Stimulated activated CD4-positive, alpha-beta T cell treated with anti-CD3 and anti-CD28 coated beads, Interleukin-15, amount 100 ng/mL, for 48 hours (primary cell): ENCODE results near the gene MTERF1.
"Not testable (repeated sequence)": the region's sequence is repeated elsewhere in the genome, so short reads cannot be mapped to it uniquely, and the experiment has no call there.

Experiments
- DNase-seq, 2 donors: peaks; one replicate each; pipeline ENCODE4 v3.0.0-alpha.2; 2020; ENCODE audit warnings: low read depth in 2 of 2

MTERF1 gene

DNA sequence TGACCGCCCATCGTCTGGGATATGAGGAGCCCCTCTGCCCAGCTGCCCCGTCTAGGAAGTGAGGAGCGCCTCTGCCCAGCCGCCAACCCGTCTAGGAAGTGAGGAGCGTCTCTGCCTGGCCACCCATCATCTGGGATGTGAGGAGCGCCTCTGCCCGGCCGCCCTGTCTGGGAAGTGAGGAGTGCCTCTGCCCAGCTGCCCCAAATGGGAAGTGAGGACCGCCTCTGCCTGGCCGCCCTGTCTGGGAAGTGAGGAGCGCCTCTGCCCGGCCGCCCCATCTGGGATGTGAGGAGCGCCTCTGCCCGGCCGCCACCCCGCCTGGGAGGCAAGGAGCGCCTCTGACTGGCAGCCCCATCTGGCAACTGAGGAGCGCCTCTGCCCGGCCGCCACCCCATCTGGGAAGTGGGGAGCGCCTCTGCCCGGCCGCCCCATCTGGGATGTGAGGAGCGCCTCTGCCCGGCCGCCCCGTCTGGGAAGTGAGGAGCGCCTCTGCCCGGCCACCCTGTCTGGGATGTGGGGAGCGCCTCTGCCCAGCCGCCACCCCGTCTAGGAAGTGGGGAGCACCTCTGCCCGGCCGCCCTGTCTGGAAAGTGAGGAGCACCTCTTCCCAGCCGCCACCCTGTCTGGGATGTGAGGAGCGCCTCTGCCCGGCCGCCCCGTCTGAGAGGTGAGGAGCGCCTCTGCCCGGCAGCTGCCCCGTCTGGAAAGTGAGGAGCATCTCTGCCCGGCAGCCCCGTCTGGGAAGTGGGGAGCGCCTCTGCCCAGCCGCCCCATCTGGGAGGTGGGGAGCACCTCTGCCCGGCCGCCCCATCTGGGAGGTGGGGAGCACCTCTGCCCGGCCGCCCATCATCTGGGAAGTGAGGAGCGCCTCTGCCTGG, 7.1 kb upstream of the MTERF1 start:
- DNase-seq, result not testable (repeated sequence)

DNA sequence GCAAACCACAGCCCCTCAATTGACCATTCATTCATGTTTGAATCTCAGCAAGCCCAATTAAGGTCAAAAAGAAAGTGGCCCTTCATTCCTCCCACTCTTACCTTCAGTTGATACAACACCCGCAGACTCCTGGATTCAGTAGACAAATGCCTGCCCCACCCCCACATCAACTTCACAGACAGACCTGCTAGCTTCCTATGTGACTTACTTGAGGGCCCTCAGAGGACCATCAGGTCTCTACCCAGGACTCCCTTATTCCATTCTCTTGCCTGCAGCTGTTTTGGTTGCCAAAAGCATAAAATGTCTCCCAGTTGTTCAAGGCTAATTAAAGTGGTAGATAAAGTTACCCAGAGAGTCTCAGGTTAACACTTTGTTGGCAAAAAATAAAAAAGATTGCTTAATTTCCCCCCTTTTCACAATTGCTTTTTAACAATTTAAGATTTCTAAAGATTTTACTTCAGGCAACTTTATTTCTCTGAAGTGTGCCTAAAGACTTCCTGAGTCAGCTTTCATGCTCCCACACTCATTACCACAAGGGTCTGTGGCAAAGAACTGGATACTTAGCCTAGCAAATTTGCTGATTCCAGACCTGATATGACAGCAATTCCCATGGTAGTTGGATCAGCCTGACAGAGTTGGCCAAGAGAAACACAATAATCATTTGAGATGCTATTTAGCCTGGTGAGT, 3.3 kb upstream of the MTERF1 start:
- no peak for DNase-seq

DNA sequence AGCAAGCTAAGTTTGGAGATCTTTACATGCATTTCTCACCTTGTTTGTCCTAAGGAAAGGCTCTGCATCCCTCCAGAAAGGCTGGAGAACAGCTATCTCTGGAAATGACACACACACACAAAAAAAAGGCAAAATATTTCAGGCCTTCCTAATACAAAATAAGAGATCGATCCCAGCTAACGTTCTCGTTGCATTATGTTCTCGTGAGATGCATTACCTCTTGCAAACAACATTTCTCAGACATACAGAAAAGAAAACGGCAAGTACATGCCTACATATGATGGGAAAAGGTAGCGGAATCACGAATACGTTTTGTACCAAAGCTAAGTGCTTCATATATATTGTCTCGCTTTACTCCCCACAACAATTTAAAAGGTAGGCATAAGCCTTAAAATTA, 488 bp downstream of the MTERF1 start:
- no peak for DNase-seq

DNA sequence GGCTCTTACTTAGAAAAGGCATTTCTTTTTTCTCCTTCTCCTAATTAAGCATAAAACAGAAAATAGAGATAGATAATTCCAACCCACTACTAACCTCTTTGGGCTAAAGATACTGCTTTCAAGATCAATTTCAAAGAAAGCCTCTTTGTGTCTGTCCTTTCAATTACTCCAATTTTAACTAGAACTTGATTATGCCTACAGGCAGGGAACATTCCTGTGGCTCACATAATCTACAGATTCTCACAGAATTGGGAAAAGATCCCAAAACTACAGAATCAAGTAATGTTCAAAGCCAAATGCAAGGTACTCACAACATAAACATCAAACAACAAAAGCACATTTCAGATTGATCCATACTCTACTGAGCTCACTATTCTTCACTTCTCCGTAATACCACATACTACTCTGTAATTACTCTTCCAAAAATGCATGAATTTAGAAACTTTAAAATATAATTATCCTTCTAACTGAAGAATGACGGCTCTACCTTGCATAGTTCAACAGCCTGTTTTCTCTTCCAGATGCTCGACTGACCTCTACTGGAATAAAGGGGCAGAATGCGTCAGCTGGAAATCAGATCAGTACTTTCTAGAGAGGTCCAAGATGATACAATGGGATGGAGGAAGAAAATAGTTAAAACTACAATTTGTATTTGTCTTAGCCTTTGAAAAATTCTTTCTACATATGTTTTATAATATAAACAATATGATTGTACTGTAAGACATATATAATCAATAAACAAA, 3.9 kb downstream of the MTERF1 start:
- no peak for DNase-seq

DNA sequence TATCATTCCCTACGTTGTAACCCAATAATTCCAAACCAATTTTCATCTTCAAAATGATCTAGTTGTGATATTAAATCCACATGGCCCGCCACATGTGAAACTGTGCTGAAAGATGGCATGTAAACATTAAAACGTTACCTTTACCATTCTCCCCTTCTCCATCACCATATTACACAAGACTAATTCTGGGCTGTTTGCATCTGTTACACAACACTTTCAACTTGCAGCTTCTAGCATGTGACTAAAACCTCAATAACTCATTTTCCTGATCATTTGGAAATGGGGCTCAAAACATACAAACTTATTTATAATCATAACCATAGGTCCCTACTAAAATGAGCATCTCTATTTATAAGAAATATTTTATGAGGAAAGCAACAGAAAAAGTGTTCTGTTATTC, 4.7 kb downstream of the MTERF1 start:
- no peak for DNase-seq

DNA sequence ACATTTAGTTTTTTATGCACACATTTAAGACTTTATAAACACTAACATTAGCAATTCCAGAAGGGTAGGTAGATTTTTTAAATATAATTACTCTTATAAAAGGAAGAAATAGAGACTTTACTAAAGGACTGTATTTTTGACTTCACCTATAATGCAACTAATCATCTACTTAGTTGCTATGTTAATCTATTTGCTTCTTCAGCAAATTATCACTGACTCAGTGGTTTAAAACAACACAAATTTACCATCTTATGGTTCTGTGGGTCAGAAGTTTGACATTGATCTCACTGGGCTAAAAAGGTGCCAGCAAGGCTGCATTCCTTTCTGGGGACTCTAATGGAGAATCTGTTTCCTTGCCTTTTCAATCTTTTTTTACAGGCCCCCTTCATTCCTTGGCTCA, 7.6 kb downstream of the MTERF1 start:
- DNase-seq, result no peak

DNA sequence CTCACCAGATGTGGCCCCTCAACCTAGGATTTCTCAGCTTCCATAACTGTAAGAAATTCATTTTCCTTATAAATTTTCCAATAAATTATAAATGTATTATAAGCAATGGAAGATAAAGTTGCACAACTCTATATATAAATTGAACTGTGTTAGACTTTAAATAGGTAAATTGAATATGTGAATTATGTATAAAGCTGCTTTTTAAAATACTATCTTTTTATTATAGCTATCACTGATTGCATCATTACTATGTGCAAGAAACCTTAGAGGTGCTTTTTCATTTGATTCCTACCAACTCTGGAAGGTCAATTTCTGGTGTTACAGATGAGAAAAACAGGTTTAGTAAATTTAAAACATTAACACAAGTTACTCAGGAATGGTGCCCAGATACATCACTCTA, 8.4 kb downstream of the MTERF1 start:
- no peak for DNase-seq

DNA sequence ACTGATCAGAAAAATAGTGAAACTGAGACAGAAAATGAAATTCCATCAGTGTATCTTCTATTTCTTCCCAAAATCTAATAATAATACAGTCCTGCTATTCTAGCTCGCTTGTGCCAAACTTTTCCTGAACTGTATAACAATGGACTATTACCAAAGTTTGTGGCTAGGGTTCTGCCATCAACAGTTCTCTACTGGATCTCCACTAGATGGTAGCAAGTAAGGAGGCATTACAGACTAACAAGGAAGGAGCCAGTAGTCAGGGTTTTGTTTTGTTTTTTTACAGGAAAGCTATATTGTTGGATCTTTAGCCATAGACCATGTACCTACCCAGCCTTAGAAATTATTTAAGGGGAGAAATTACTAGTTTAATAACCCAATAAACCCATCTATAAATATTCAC, 10.8 kb downstream of the MTERF1 start:
- no peak for DNase-seq

DNA sequence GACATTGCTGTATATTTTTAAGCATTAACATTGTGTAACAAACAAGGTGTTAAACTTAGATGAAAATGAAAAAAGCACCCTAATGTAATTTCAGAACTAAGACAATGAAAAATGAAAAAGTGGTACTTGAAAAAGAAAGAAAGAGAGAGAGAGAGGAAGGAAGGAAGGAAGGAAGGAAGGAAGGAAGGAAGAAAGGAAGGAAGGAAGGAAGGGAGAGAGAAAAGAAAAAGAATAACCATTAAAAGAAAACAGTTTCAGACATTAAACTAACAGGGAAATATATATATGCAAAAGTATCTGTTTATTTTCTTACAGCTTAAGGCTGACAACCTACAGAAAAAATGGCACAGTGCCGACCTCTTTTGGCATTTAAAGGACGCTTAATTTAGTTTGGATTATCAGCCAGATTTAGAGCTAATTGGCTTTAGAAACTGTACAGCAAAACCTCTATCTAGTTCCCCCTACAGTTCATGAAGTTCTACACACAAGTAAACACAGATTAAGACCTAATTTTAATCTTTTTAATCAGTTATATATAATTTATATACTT, 13.8 kb downstream of the MTERF1 start:
- no peak for DNase-seq

DNA sequence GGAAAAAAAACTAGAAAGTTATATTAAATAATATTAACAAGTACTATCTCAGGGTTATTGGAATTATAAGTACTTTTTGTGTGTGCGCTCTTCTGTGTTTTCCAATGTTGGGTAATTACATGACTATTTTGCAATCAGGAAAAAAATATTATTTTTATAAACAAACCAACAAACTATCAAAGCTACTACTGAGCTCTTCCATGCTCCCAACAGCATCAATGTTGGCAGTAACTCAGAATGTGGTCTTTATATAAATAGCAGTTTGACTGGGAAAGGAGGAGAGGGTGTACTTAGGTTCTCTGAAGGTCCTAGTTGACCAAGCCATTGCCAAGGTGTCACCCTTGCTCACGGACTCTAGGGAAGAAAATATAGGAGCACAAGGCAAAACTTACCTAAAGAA, 15.0 kb downstream of the MTERF1 start:
- no peak for DNase-seq

DNA sequence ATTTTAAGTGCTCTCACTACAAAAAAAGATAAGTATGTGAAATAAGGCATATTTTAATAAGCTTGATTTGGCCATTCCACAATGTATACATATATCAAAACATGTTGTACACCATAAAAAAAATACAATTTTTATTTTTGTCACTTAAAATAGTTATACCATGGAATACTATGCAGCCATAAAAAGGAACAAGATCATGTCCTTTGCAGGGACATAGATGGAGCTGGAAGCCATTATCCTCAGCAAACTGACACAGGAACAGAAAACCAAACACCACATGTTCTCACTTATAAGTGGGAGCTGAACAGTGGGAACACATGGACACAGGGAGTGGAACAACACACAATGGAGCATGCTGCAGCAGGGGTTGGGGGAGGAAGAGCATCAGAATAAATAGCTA, 15.9 kb downstream of the MTERF1 start:
- DNase-seq, result not testable (repeated sequence)

DNA sequence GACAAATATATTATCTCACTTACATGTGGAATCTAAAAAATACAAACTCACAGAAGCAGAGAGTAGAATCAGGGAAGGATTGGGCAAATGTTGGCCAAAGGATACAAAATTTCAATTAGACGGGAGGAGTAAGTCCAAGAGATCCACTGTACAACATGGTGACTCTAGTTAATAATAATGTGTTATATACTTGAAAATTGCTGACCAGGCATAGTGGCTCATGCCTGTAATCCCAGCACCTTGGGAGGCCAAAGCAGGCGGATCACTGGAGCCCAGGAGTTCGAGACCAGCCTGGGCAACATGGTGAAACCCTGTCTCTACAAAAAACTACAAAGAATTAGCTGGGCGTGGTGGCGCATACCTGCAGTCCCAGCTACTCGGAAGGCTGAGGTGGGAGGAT, 16.4 kb downstream of the MTERF1 start:
- no peak for DNase-seq

DNA sequence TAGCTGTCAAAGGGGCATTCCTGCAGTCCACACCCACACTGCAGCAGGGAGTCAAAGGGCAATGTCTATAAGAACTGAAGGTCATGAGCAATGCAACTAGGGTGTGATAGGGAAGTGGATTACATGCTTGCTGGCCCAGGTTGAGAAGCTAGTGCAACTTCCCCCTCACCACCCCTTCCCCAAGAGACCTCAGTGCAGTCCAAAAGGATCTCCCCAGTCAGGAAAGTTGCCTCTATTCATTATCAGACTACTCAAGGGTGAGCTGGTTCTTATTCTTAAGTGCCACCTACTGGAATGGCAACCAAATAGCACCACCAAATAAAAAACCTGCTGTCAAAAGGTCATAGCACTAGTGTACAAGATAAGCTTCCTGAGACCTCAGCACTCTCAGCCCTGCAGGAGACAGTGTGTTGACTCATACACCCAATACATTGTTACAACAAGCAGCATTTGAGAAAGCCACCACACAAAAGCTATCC, 28.2 kb downstream of the MTERF1 start:
- no peak for DNase-seq

DNA sequence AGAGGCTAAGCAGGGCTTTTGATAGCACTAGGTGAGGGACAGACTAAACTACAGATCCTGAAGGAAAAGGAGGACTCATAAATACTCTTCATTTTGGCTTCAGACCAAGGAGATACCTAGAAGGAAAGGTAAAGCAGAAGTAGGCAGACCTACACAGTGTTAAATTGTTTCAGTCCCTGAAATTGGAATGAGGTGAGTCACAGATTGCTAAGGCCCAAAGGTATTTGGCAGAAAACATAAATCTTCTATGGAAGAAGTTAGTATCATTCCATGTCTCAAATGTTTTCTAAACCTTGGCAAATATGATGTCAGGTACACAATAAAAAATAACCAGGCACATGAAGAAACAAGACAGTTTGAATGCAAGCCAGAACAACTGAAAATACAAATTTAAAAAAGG, 30.0 kb downstream of the MTERF1 start:
- DNase-seq, result no peak

DNA sequence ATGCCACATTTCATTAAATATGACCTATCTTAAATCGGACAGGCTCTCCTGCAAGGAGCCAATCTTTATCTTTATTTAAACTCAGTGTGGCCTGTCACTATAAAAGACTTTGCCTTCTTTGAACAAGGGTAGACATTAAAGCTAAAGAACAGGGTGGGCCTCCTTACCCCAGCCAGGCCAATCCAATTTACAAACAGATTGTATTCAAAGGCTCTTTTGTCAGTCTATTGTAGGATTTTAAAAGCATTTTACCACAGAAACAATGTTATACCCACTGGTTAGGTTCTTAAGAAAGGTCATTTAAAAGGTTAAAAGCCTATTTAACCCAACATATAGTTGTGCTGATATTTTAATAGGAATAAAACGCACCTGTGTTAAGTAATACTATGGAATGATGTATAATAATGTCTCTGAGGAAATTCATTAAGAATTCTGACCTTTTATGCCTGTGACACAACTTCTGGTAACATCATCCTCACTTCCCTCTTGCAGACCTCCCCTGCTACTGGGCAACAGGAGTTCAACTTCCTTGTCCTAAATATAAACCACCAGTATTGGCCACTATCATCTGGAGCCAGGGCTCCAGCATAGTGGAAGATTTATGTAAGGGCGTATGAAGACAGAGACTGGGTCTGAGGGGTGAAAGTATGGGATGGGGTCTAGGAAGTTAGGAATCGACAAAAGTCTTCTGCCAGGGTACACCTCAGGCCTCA, 32.5 kb downstream of the MTERF1 start:
- no peak for DNase-seq

DNA sequence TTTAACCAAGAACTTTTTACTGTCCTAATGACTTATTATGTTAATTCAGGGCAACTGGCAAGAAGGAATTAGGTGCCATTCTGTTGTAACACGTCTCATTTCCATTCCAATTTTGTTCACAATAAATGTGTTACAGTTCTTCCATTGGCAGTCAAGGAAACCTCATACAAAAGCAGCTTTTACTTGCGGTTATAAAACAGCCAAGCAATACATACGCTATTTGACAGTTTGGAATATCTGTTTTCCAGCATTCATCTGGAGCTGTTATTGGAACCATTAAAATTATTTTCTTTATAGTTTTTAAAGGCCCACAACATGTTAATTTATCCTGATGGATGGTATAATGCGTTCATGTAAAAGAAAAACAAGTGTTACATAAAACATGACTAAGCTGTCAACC, 33.3 kb downstream of the MTERF1 start:
- no peak for DNase-seq

DNA sequence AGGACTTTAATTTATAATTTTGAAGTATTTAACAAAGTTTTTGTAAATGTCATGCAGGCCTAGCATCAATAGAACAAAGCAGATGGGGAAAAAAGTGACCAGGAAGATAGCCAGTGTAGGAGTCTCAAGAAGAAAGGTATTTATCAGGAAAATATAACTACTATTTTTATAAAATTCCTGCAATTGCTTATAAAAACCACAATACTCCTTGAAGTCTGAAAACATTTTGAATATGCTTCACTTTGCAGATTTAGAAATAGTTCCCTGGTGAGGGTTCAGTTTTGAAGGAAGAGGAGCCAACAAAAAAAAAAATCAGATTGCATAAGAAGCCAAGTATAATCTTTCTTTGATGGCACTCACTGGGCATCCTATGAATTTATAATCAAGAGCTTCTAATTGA, 34.1 kb downstream of the MTERF1 start:
- no peak for DNase-seq

DNA sequence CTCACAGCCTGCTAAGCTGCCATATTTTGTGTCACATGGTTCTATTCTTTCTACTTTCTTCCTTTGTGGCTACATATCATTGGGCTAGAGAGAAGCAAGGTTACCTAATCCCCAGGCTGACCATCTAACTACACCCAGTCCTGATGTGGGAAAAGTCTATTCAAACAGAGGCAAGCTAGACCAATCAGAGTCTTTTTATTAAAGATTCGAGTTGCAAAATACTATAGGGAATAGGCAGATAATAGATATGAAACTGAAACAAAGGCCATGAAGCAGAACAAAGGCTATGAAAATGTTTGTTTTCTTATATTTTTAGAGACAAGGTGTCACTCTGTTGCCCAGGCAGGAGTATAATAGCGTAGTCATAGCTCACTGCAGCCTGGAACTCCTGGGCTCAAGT, 36.7 kb downstream of the MTERF1 start:
- no peak for DNase-seq

DNA sequence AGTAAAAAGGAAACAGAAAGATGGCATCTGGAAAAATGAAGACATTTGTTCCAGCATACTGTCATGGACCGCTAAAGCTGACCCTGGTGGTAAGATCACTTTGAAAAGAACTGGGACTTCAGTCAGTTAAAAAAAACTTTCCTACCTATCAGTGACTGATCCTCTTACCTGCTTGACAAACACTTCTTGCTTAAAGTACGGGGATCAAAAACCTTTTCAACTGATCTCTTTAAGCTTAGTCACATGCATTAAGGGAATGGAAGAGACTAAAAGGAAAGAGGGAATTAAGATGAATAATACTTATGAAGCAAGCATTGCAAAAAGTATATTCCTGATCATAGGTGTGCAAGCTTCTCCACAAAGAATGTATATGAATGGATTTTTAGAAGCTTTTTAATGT, 42.1 kb downstream of the MTERF1 start:
- DNase-seq, result no peak

DNA sequence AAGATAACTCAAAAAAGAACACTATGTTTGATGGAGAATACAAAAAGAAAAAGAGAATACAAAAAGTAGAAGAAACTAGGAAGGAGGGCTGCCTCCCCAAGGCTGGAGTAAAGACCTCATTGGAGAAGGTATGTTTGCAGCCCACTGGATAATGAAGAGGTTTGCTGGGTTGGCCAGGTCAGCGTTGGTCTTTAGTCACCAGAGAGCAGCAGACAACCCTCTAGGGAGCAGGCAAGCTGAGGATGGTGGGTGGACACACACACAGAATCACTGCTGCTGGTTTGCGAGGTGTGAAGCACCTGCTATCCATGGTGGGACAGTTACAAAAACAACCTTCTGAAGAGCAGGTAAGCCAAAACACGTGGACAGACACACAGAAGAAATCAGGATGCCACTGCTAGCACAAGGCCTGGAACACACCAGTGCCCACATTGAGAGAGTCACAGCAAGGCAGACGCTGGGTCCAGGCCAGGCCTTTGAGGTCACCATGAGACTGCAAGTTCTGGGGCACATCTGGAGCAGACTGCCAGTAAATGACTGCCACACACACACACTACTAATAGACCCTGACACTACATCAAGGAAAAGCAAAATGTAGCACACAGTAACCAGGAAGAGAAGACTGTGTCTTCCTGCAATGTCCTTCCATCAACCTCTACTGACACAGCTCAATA, 43.0 kb downstream of the MTERF1 start:
- no peak for DNase-seq

DNA sequence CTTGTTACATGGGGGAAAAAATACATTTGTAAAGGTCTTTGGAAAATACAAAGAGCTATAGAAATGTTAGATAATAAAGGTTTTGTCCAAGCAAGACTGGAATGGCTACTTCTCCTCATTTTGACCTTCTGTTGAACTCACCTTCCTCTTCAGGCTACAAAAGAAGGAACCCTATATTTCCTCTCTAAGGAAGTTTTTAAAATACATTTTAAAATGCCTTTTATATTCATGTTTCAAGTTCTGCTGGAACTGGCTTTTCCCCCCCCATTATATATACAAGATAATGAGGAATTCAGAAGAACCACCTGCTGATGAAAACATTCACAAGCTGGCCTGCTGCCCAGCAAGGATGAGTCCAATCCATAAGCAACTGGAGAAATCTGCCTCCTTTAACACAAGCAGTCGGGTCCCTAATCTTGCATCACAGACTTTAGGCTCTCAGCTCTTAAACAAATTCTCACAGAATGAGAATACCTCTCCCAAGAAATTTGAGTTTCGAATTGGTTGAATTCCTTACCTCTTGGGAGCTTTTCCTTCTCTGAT, 44.6 kb downstream of the MTERF1 start:
- no peak for DNase-seq
